Tibial nerve (tissue), 4 donors: ENCODE data around the gene RETREG1.

Source experiments
- EP300 ChIP-seq, 2 donors: sonication (generic); formaldehyde crosslinking; IDR thresholded peaks; one replicate each; pipeline ENCODE4 v1.6.1; 2017; ENCODE audit warnings: antibody characterized with exemption in 2 of 2, mild to moderate bottlenecking in 1 of 2
- POLR2A ChIP-seq, 2 donors: fragments of 450-650 bp; IDR thresholded peaks; one replicate each; pipeline ENCODE4 v1.6.1; 2017; ENCODE audit warnings: antibody characterized with exemption in 2 of 2, mild to moderate bottlenecking in 2 of 2, moderate library complexity in 2 of 2
- TF ChIP-seq, protein P1 (sequence below), 5 experiments: fragments of 200-600 bp in 3 of 5; fragments of 450-650 bp in 2 of 5; sonication (generic) in 3 of 5; IDR thresholded peaks; one replicate each; pipeline ENCODE4 v1.5.1; 2016 to 2019; ENCODE audit warnings: antibody characterized with exemption in 5 of 5, mild to moderate bottlenecking in 3 of 5, moderate library complexity in 2 of 5

DNA sequence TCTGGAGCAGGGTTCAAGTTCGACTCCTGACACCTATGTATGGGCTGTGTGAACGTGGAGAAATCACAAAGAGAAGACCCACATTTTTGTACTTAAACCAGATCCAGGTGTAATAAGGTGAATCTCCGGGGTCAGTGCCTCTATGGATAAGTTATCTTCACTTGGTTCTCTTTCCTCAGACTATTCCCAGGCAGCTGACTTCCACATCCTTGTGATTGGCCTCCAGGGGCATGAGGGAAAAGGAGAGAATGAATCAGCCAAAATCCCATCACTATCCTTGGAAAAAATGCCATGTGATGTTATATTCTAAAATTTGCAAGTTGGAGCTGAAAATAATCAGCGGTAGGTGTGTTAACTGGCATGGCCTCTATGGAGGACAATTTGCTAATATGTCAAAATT, 188.4 kb downstream of the RETREG1 start:
- TF ChIP-seq, protein P1, sequence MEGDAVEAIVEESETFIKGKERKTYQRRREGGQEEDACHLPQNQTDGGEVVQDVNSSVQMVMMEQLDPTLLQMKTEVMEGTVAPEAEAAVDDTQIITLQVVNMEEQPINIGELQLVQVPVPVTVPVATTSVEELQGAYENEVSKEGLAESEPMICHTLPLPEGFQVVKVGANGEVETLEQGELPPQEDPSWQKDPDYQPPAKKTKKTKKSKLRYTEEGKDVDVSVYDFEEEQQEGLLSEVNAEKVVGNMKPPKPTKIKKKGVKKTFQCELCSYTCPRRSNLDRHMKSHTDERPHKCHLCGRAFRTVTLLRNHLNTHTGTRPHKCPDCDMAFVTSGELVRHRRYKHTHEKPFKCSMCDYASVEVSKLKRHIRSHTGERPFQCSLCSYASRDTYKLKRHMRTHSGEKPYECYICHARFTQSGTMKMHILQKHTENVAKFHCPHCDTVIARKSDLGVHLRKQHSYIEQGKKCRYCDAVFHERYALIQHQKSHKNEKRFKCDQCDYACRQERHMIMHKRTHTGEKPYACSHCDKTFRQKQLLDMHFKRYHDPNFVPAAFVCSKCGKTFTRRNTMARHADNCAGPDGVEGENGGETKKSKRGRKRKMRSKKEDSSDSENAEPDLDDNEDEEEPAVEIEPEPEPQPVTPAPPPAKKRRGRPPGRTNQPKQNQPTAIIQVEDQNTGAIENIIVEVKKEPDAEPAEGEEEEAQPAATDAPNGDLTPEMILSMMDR (IDR thresholded peaks at IDR 0.05), result no peak
- no peak for TF ChIP-seq POLR2A (IDR thresholded peaks at IDR 0.05)
- no peak for TF ChIP-seq EP300 (IDR thresholded peaks at IDR 0.05)
